Stimulated activated CD4-positive, alpha-beta T cell treated with anti-CD3 and anti-CD28 coated beads, TNF-alpha, amount 100 ng/mL, for 1 hour (primary cell): ENCODE measurements around the gene FBXL5.

ENCODE experiments used
- DNase-seq, 3 donors: peaks; one replicate each; pipeline ENCODE4 v3.0.0-alpha.2; 2020; ENCODE audit warnings: low read depth in 3 of 3, low spot score in 1 of 3

Gene FBXL5

GRCh38 chr4:15655223-15656037 is at the start of gene FBXL5:
TSS of gene FBXL5 (minus strand) at chr4:15655357. CDS start at chr4:15655287, 70 bp downstream.
- peak; percentile 45 to 75 (median 66) for DNase-seq

- DNase-seq = no peak
Observed at GRCh38 chr4:15704129-15704528, 49.0 kb upstream of the FBXL5 start.

GRCh38 chr4:15703439-15703838 is 48.3 kb upstream of the FBXL5 start:
- DNase-seq = no peak

GRCh38 chr4:15702941-15703403 is 47.8 kb upstream of the FBXL5 start, which contains the start of gene BST1:
TSS of gene BST1 (plus strand) at chr4:15703065. CDS start at chr4:15703145, 80 bp downstream.
- DNase-seq = peak in 2 of 3 donors; percentile 11 to 28

- no peak for DNase-seq
Observed at GRCh38 chr4:15696866-15697265, 41.7 kb upstream of the FBXL5 start.

- no peak for DNase-seq
Observed at GRCh38 chr4:15695729-15696128, 40.6 kb upstream of the FBXL5 start.

GRCh38 chr4:15695240-15695699 is 40.1 kb upstream of the FBXL5 start:
- DNase-seq = no peak

- DNase-seq = no peak
Observed at GRCh38 chr4:15694431-15694830, 39.3 kb upstream of the FBXL5 start.

- no peak for DNase-seq
Observed at GRCh38 chr4:15692602-15693001, 37.4 kb upstream of the FBXL5 start.

GRCh38 chr4:15691346-15692135 is 36.4 kb upstream of the FBXL5 start:
- no peak for DNase-seq

- no peak for DNase-seq
Observed at GRCh38 chr4:15690020-15690809, 35.1 kb upstream of the FBXL5 start.

- DNase-seq = no peak
Observed at GRCh38 chr4:15689540-15689939, 34.4 kb upstream of the FBXL5 start.

GRCh38 chr4:15688051-15688450 is 32.9 kb upstream of the FBXL5 start:
- no peak for DNase-seq

- no peak for DNase-seq
Observed at GRCh38 chr4:15684498-15684897, 29.3 kb upstream of the FBXL5 start.

- no peak for DNase-seq
Observed at GRCh38 chr4:15683143-15683495, 28.0 kb upstream of the FBXL5 start.

GRCh38 chr4:15682242-15683142 is 27.3 kb upstream of the FBXL5 start:
- no peak for DNase-seq

- DNase-seq = peak; percentile 90 to 99 (median 92)
Observed at GRCh38 chr4:15681372-15682241, 26.4 kb upstream of the FBXL5 start, which contains the start of gene FAM200B. TSS of gene FAM200B (plus strand) at chr4:15681827. CDS start at chr4:15686978, 5,151 bp downstream.

- DNase-seq = no peak
Observed at GRCh38 chr4:15681067-15681371, 25.9 kb upstream of the FBXL5 start.

GRCh38 chr4:15677507-15677988 is 22.4 kb upstream of the FBXL5 start:
- no peak for DNase-seq
